Neural cell (in vitro differentiated cells): ENCODE data around the gene DTNBP1.

ENCODE experiments used
- REST ChIP-seq: IDR thresholded peaks from 2 replicates; pipeline ENCODE4 v1.6.1; 2012; ENCODE audit warnings: borderline replicate concordance
- SMC3 ChIP-seq: fragments of 450-650 bp; conservative IDR thresholded peaks from 2 replicates; pipeline ENCODE4 v1.6.1; 2014; ENCODE audit warnings: antibody characterized with exemption, mild to moderate bottlenecking, moderate library complexity; ENCODE audit not compliant: poor library complexity
- TF ChIP-seq, protein P1 (sequence below): fragments of 450-650 bp; IDR thresholded peaks from 2 replicates; pipeline ENCODE4 v1.5.1; 2014; ENCODE audit warnings: antibody characterized with exemption, mild to moderate bottlenecking, moderate library complexity; ENCODE audit not compliant: poor library complexity, severe bottlenecking

DNA sequence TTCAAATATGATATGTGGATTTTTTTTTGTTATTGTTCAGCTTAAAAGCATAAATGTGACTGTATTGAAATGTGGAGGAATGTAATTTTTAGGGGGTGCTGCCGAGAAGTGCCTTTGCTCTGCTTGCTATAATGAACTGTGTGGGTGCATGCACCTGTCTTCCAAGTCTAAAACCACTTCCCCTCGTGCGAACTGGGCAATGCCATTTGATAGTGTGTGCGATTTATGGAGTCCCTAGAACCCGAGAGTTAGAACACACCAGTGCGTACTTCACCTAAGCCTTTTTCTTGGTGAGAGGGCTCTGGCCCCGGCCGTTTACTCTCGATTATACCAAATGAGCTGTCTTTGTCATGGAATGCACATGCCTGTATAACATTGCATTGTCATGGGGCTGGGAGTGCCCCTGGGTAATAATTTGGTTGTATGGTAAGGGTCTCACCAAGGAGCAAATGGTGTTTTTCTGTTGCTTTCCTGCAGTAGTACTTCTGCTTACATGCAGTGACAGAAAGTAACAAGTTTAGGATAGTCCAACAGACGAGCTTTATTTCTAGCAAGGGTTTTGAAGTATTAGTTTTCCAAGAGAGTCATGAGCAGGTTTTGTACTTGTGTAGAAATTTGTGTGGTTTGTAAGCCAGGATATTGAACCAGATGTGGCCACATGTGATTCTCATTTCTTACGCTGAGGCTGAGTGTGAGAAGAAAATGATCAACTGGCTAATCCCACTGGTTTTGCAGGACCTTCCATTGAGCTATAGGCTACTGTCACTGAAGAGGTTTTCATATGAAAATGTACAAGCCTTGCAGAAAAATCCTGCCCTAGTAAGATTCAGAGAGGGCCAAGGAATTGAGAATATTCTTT, 172.4 kb downstream of the DTNBP1 start:
- TF ChIP-seq SMC3 (no peak), REST (no peak)
- TF ChIP-seq, protein P1, sequence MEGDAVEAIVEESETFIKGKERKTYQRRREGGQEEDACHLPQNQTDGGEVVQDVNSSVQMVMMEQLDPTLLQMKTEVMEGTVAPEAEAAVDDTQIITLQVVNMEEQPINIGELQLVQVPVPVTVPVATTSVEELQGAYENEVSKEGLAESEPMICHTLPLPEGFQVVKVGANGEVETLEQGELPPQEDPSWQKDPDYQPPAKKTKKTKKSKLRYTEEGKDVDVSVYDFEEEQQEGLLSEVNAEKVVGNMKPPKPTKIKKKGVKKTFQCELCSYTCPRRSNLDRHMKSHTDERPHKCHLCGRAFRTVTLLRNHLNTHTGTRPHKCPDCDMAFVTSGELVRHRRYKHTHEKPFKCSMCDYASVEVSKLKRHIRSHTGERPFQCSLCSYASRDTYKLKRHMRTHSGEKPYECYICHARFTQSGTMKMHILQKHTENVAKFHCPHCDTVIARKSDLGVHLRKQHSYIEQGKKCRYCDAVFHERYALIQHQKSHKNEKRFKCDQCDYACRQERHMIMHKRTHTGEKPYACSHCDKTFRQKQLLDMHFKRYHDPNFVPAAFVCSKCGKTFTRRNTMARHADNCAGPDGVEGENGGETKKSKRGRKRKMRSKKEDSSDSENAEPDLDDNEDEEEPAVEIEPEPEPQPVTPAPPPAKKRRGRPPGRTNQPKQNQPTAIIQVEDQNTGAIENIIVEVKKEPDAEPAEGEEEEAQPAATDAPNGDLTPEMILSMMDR = no peak
